Measurements from ENCODE around the gene GARNL3.

Gene GARNL3

GRCh38 chr9:127398715-127399400 is 134.3 kb downstream of the GARNL3 start:
- peaks cover 23% of the 10 kb centered on the region for H3K4me1 Mint-ChIP-seq
- no peaks in the 10 kb centered on the region for H3K9me3 Mint-ChIP-seq
- ATAC-seq, result no peak
- peak overlapping the region; percentile 68 for H3K27ac Mint-ChIP-seq
- DNase-seq (ENCODE audit: low spot score in 2 of 2), result no peak
- peak overlapping the region; percentile 79 for H3K4me3 Mint-ChIP-seq
- peaks cover 10% of the 10 kb centered on the region for H3K36me3 Mint-ChIP-seq

- H3K4me3 Mint-ChIP-seq, result no peak overlapping the region
- no peaks in the 10 kb centered on the region for H3K9me3 Mint-ChIP-seq
- H3K27ac Mint-ChIP-seq, result no peak overlapping the region
- ATAC-seq, result no peak
- H3K36me3 Mint-ChIP-seq, result peaks cover 10% of the 10 kb centered on the region
- no peak for DNase-seq (ENCODE audit: low spot score in 2 of 2)
- peaks cover 23% of the 10 kb centered on the region for H3K4me1 Mint-ChIP-seq
These were observed 135.2 kb downstream of the GARNL3 start for GRCh38 chr9:127399736-127400269.

GRCh38 chr9:127402401-127403090 is 138.0 kb downstream of the GARNL3 start:
- Mint-ChIP-seq H3K4me3 (no peak overlapping the region), H3K27ac (no peak overlapping the region), H3K9me3 (no peaks in the 10 kb centered on the region), H3K36me3 (peaks cover 6% of the 10 kb centered on the region), H3K4me1 (peaks cover 9% of the 10 kb centered on the region)
- DNase-seq (ENCODE audit: low spot score in 2 of 2) (no peak), ATAC-seq (no peak)

GRCh38 chr9:127403507-127404192 is 139.1 kb downstream of the GARNL3 start:
- Mint-ChIP-seq H3K4me1 (peaks cover 1% of the 10 kb centered on the region), H3K4me3 (no peak overlapping the region), H3K9me3 (no peaks in the 10 kb centered on the region), H3K27ac (no peak overlapping the region), H3K36me3 (peaks cover 6% of the 10 kb centered on the region)
- DNase-seq (ENCODE audit: low spot score in 2 of 2) (no peak), ATAC-seq (no peak)

- Mint-ChIP-seq H3K9me3 (no peaks in the 10 kb centered on the region), H3K4me1 (no peaks in the 10 kb centered on the region), H3K4me3 (no peak overlapping the region), H3K27ac (no peak overlapping the region), H3K36me3 (peaks cover 6% of the 10 kb centered on the region)
- ATAC-seq (no peak), DNase-seq (ENCODE audit: low spot score in 2 of 2) (no peak)
These were observed 140.1 kb downstream of the GARNL3 start for GRCh38 chr9:127404631-127405030.

- no peak overlapping the region for H3K4me3 Mint-ChIP-seq
- peaks cover 2% of the 10 kb centered on the region for H3K36me3 Mint-ChIP-seq
- H3K9me3 Mint-ChIP-seq, result no peaks in the 10 kb centered on the region
- no peaks in the 10 kb centered on the region for H3K4me1 Mint-ChIP-seq
- no peak overlapping the region for H3K27ac Mint-ChIP-seq
- ATAC-seq, result no peak
- DNase-seq (ENCODE audit: low spot score in 2 of 2), result no peak
These were observed 141.0 kb downstream of the GARNL3 start for GRCh38 chr9:127405344-127406125.

- no peak for ATAC-seq
- Mint-ChIP-seq H3K27ac (no peak overlapping the region), H3K4me1 (no peaks in the 10 kb centered on the region), H3K36me3 (no peaks in the 10 kb centered on the region), H3K9me3 (no peaks in the 10 kb centered on the region), H3K4me3 (no peak overlapping the region)
- no peak for DNase-seq (ENCODE audit: low spot score in 2 of 2)
These were observed 142.4 kb downstream of the GARNL3 start for GRCh38 chr9:127406799-127407491.

- Mint-ChIP-seq H3K4me1 (no peaks in the 10 kb centered on the region), H3K4me3 (no peak overlapping the region), H3K27ac (no peak overlapping the region), H3K9me3 (no peaks in the 10 kb centered on the region), H3K36me3 (no peaks in the 10 kb centered on the region)
- DNase-seq (ENCODE audit: low spot score in 2 of 2), result no peak
- ATAC-seq, result no peak
These were observed 142.9 kb downstream of the GARNL3 start for GRCh38 chr9:127407492-127407843.

- H3K36me3 Mint-ChIP-seq, result no peaks in the 10 kb centered on the region
- DNase-seq (ENCODE audit: low spot score in 2 of 2), result no peak
- ATAC-seq, result no peak
- H3K4me1 Mint-ChIP-seq, result no peaks in the 10 kb centered on the region
- H3K9me3 Mint-ChIP-seq, result no peaks in the 10 kb centered on the region
- no peak overlapping the region for H3K4me3 Mint-ChIP-seq
- H3K27ac Mint-ChIP-seq, result no peak overlapping the region
These were observed 146.5 kb downstream of the GARNL3 start for GRCh38 chr9:127411122-127411521.

- Mint-ChIP-seq H3K27ac (no peak overlapping the region), H3K36me3 (no peaks in the 10 kb centered on the region), H3K4me1 (peaks cover 14% of the 10 kb centered on the region), H3K9me3 (no peaks in the 10 kb centered on the region), H3K4me3 (no peak overlapping the region)
- ATAC-seq (no peak), DNase-seq (ENCODE audit: low spot score in 2 of 2) (no peak)
These were observed 150.6 kb downstream of the GARNL3 start for GRCh38 chr9:127415141-127415540.

- no peak for ATAC-seq
- Mint-ChIP-seq H3K4me1 (peaks cover 14% of the 10 kb centered on the region), H3K27ac (no peak overlapping the region), H3K36me3 (no peaks in the 10 kb centered on the region), H3K4me3 (no peak overlapping the region), H3K9me3 (no peaks in the 10 kb centered on the region)
- DNase-seq (ENCODE audit: low spot score in 2 of 2), result no peak
These were observed 151.1 kb downstream of the GARNL3 start for GRCh38 chr9:127415657-127416056.

GRCh38 chr9:127417131-127418036 is 152.8 kb downstream of the GARNL3 start:
- H3K27ac Mint-ChIP-seq, result no peak overlapping the region
- DNase-seq (ENCODE audit: low spot score in 2 of 2) (no peak), ATAC-seq (no peak)
- H3K4me3 Mint-ChIP-seq, result no peak overlapping the region
- peaks cover 16% of the 10 kb centered on the region for H3K4me1 Mint-ChIP-seq
- no peaks in the 10 kb centered on the region for H3K9me3 Mint-ChIP-seq
- H3K36me3 Mint-ChIP-seq, result no peaks in the 10 kb centered on the region

- no peak overlapping the region for H3K4me3 Mint-ChIP-seq
- H3K36me3 Mint-ChIP-seq, result no peaks in the 10 kb centered on the region
- ATAC-seq (peak; percentile 80), DNase-seq (ENCODE audit: low spot score in 2 of 2) (peak in 1 of 2 donors; percentile 57)
- H3K9me3 Mint-ChIP-seq, result no peaks in the 10 kb centered on the region
- H3K4me1 Mint-ChIP-seq, result peaks cover 23% of the 10 kb centered on the region
- H3K27ac Mint-ChIP-seq, result no peak overlapping the region
These were observed 153.5 kb downstream of the GARNL3 start for GRCh38 chr9:127418037-127418471.

GRCh38 chr9:127419348-127419747 is 154.8 kb downstream of the GARNL3 start:
- H3K27ac Mint-ChIP-seq, result no peak overlapping the region

More at GRCh38 chr9:127419348-127419747, 154.8 kb downstream of the GARNL3 start:
- Mint-ChIP-seq H3K4me1 (peaks cover 30% of the 10 kb centered on the region), H3K4me3 (no peak overlapping the region), H3K36me3 (peaks cover 8% of the 10 kb centered on the region), H3K9me3 (no peaks in the 10 kb centered on the region)
- no peak for DNase-seq (ENCODE audit: low spot score in 2 of 2)
- no peak for ATAC-seq
